ENCODE results near the gene KCNJ10.
A peak's percentile ranks its signal among the peaks of the same experiment; 100 is the strongest.

KCNJ10 gene

GRCh38 chr1:160069460-160070231 is at the start of gene KCNJ10:
Gene KCNJ10 (minus strand): TSS chr1:160070160. CDS start chr1:160042532, 27,628 bp downstream.
- ChIA-PET POLR2A (no interaction called here), CTCF (interaction anchor here (0.7 to 11.7 kb wide), 6 partner anchors 9 to 62 kb away, joined by 3 to 116 read pairs (median 4); partner anchors contain the start of gene KCNJ9)
- no peak for TF ChIP-seq CTCF (IDR thresholded peaks at IDR 0.05; ENCODE audit: insufficient read depth, low read length, missing control alignments)
- no peak for DNase-seq (ENCODE audit: low read depth, low spot score)
- H3K4me3 ChIP-seq (ENCODE audit: low read depth, low read length) = peak within 1 kb of the TSS; percentile 61

- no peak for DNase-seq (ENCODE audit: low read depth, low spot score)
- no peak for TF ChIP-seq CTCF (IDR thresholded peaks at IDR 0.05; ENCODE audit: insufficient read depth, low read length, missing control alignments)
- POLR2A ChIA-PET = no interaction called here
- CTCF ChIA-PET = interaction anchor here (0.9 to 2.1 kb wide), 7 partner anchors 15 to 133 kb away, joined by 3 to 10 read pairs (median 4); no protein-coding TSS in a partner anchor
- H3K4me3 ChIP-seq (ENCODE audit: low read depth, low read length) = no peak overlapping the region
Observed at GRCh38 chr1:160118928-160119327, 49.0 kb upstream of the KCNJ10 start.

- DNase-seq (ENCODE audit: low read depth, low spot score) = no peak
- no peak overlapping the region for H3K4me3 ChIP-seq (ENCODE audit: low read depth, low read length)
- POLR2A ChIA-PET = no interaction called here
- TF ChIP-seq CTCF (IDR thresholded peaks at IDR 0.05; ENCODE audit: insufficient read depth, low read length, missing control alignments) = no peak
- CTCF ChIA-PET = interaction anchor here (0.9 to 2.5 kb wide), 9 partner anchors 9 to 134 kb away, joined by 3 to 16 read pairs (median 5); no protein-coding TSS in a partner anchor
Observed at GRCh38 chr1:160117709-160118183, 47.8 kb upstream of the KCNJ10 start.

GRCh38 chr1:160117300-160117699 is 47.3 kb upstream of the KCNJ10 start:
- H3K4me3 ChIP-seq (ENCODE audit: low read depth, low read length) = no peak overlapping the region
- CTCF ChIA-PET = interaction anchor here (0.8 to 2.5 kb wide), 8 partner anchors 9 to 76 kb away, joined by 3 to 16 read pairs (median 4); no protein-coding TSS in a partner anchor
- no peak for DNase-seq (ENCODE audit: low read depth, low spot score)
- POLR2A ChIA-PET = no interaction called here
- TF ChIP-seq CTCF (IDR thresholded peaks at IDR 0.05; ENCODE audit: insufficient read depth, low read length, missing control alignments) = no peak

- H3K4me3 ChIP-seq (ENCODE audit: low read depth, low read length) = no peak overlapping the region
- DNase-seq (ENCODE audit: low read depth, low spot score) = no peak
- ChIA-PET CTCF (interaction anchor here (0.8 to 2.5 kb wide), 8 partner anchors 8 to 77 kb away, joined by 3 to 16 read pairs (median 6); no protein-coding TSS in a partner anchor), POLR2A (no interaction called here)
- TF ChIP-seq CTCF (IDR thresholded peaks at IDR 0.05; ENCODE audit: insufficient read depth, low read length, missing control alignments) = no peak
Observed at GRCh38 chr1:160116283-160117147, 46.6 kb upstream of the KCNJ10 start.

Data from AG04449 (cell line).